MM.1S (cell line): ENCODE measurements around the gene SHISA9.

Experiments used
- DNase-seq: peaks from one replicate; pipeline ENCODE4 v3.0.0-alpha.2; 2015
- H2AFZ ChIP-seq: fragments of 300-600 bp; sonication (generic); 2 replicates; pipeline ENCODE4 v1.6.0; 2016; ENCODE audit warnings: antibody characterized with exemption, low read length
- H3F3A ChIP-seq: fragments of 300-600 bp; sonication (generic); 2 replicates; pipeline ENCODE4 v1.6.1; 2016; ENCODE audit warnings: mild to moderate bottlenecking, antibody characterized with exemption, low read length, moderate library complexity, mixed read lengths; ENCODE audit not compliant: insufficient read depth
- H3K27ac ChIP-seq: fragments of 300-600 bp; sonication (generic); 2 replicates; pipeline ENCODE4 v1.5.1; 2016; ENCODE audit warnings: mild to moderate bottlenecking, low read length
- H3K27me3 ChIP-seq: fragments of 300-600 bp; sonication (generic); replicated peaks from 2 replicates; pipeline ENCODE4 v1.6.0; 2016; ENCODE audit warnings: low read length; ENCODE audit not compliant: insufficient read depth
- H3K36me3 ChIP-seq: fragments of 300-600 bp; sonication (generic); replicated peaks from 2 replicates; pipeline ENCODE4 v1.6.1; 2016; ENCODE audit warnings: mild to moderate bottlenecking, low read length, mixed read lengths; ENCODE audit not compliant: insufficient read depth
- H3K4me1 ChIP-seq: fragments of 300-600 bp; sonication (generic); 2 replicates; pipeline ENCODE4 v1.6.1; 2016; ENCODE audit warnings: low read length, mixed read lengths
- H3K4me2 ChIP-seq: fragments of 300-600 bp; sonication (generic); 2 replicates; pipeline ENCODE4 v1.6.0; 2016; ENCODE audit warnings: low read depth, low read length
- H3K4me3 ChIP-seq: fragments of 300-600 bp; sonication (generic); 2 replicates; pipeline ENCODE4 v1.5.1; 2016; ENCODE audit warnings: low read length, mixed read lengths
- H3K79me2 ChIP-seq: fragments of 300-600 bp; sonication (generic); 2 replicates; pipeline ENCODE4 v1.6.1; 2016; ENCODE audit warnings: mixed run types, low read length, mixed read lengths
- H3K9ac ChIP-seq: fragments of 300-600 bp; sonication (generic); 2 replicates; pipeline ENCODE4 v1.6.1; 2016; ENCODE audit warnings: low read length, mixed read lengths
- H3K9me2 ChIP-seq: fragments of 300-600 bp; sonication (generic); replicated peaks from 2 replicates; pipeline ENCODE4 v1.6.1; 2016; ENCODE audit warnings: mild to moderate bottlenecking, low read length, mixed read lengths; ENCODE audit not compliant: insufficient read depth
- H3K9me3 ChIP-seq: fragments of 300-600 bp; sonication (generic); replicated peaks from 2 replicates; pipeline ENCODE4 v1.6.1; 2016; ENCODE audit warnings: mild to moderate bottlenecking, low read length, mixed read lengths; ENCODE audit not compliant: insufficient read depth
- H4K20me1 ChIP-seq: fragments of 300-600 bp; sonication (generic); 2 replicates; pipeline ENCODE4 v1.6.1; 2016; ENCODE audit warnings: mild to moderate bottlenecking, low read length, moderate library complexity, mixed read lengths; ENCODE audit not compliant: insufficient read depth
- EZH2 ChIP-seq: fragments of 300-600 bp; sonication (generic); optimal IDR thresholded peaks from 2 replicates; pipeline ENCODE3; 2017; ENCODE audit warnings: low read depth, mild to moderate bottlenecking, antibody characterized with exemption, low read length, mixed read lengths
- EZH2phosphoT487 ChIP-seq: fragments of 300-600 bp; sonication (generic); IDR thresholded peaks from 2 replicates; pipeline ENCODE4 v1.6.1; 2018; ENCODE audit warnings: antibody characterized with exemption, low read length
- TF ChIP-seq, protein P1 (sequence below): fragments of 300-600 bp; sonication (generic); IDR thresholded peaks from 2 replicates; pipeline ENCODE4 v1.5.1; 2016; ENCODE audit warnings: antibody characterized with exemption, low read length, mixed read lengths

The SHISA9 gene

GRCh38 chr16:13136901-13137300 lies 235.5 kb downstream of the SHISA9 start:
- H3K9me3 ChIP-seq, result no peaks in the 10 kb centered on the region
- no peak overlapping the region for H3K9ac ChIP-seq
- no peaks in the 10 kb centered on the region for H3K9me2 ChIP-seq
- no peak for DNase-seq
- H3K4me2 ChIP-seq, result no peak overlapping the region
- no peaks in the 10 kb centered on the region for H3K27me3 ChIP-seq
- no peak overlapping the region for H3K27ac ChIP-seq
- no peaks in the 10 kb centered on the region for H3K36me3 ChIP-seq
- H4K20me1 ChIP-seq, result no peaks in the 10 kb centered on the region
- no peaks in the 10 kb centered on the region for H3K4me1 ChIP-seq
- TF ChIP-seq, protein P1, sequence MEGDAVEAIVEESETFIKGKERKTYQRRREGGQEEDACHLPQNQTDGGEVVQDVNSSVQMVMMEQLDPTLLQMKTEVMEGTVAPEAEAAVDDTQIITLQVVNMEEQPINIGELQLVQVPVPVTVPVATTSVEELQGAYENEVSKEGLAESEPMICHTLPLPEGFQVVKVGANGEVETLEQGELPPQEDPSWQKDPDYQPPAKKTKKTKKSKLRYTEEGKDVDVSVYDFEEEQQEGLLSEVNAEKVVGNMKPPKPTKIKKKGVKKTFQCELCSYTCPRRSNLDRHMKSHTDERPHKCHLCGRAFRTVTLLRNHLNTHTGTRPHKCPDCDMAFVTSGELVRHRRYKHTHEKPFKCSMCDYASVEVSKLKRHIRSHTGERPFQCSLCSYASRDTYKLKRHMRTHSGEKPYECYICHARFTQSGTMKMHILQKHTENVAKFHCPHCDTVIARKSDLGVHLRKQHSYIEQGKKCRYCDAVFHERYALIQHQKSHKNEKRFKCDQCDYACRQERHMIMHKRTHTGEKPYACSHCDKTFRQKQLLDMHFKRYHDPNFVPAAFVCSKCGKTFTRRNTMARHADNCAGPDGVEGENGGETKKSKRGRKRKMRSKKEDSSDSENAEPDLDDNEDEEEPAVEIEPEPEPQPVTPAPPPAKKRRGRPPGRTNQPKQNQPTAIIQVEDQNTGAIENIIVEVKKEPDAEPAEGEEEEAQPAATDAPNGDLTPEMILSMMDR, result no peak
- TF ChIP-seq EZH2phosphoT487, result no peak
- no peak for TF ChIP-seq EZH2
- H3K4me3 ChIP-seq, result no peak overlapping the region
- H3F3A ChIP-seq, result no peaks in the 10 kb centered on the region
- H2AFZ ChIP-seq, result no peak overlapping the region
- H3K79me2 ChIP-seq, result no peaks in the 10 kb centered on the region

- Histone ChIP-seq H2AFZ (no peak overlapping the region), H3K9me2 (no peaks in the 10 kb centered on the region), H4K20me1 (no peaks in the 10 kb centered on the region), H3K36me3 (no peaks in the 10 kb centered on the region), H3K9me3 (no peaks in the 10 kb centered on the region), H3K27ac (no peak overlapping the region), H3K4me2 (no peak overlapping the region), H3K79me2 (no peaks in the 10 kb centered on the region), H3K4me1 (no peaks in the 10 kb centered on the region), H3F3A (no peaks in the 10 kb centered on the region), H3K27me3 (no peaks in the 10 kb centered on the region), H3K9ac (no peak overlapping the region), H3K4me3 (no peak overlapping the region)
- DNase-seq, result no peak
- TF ChIP-seq EZH2phosphoT487 (no peak), EZH2 (no peak)
- TF ChIP-seq, protein P1, result no peak
Observed at GRCh38 chr16:13138528-13138927, 237.1 kb downstream of the SHISA9 start.

GRCh38 chr16:13139661-13140241 lies 238.4 kb downstream of the SHISA9 start:
- H3F3A ChIP-seq, result no peaks in the 10 kb centered on the region
- no peaks in the 10 kb centered on the region for H3K36me3 ChIP-seq
- no peak overlapping the region for H3K4me3 ChIP-seq
- H3K27ac ChIP-seq, result no peak overlapping the region
- no peaks in the 10 kb centered on the region for H3K9me3 ChIP-seq
- no peaks in the 10 kb centered on the region for H3K79me2 ChIP-seq
- DNase-seq, result no peak
- H3K9ac ChIP-seq, result no peak overlapping the region
- no peak overlapping the region for H2AFZ ChIP-seq
- H4K20me1 ChIP-seq, result no peaks in the 10 kb centered on the region
- no peak overlapping the region for H3K4me2 ChIP-seq
- H3K4me1 ChIP-seq, result no peaks in the 10 kb centered on the region
- TF ChIP-seq EZH2 (no peak), EZH2phosphoT487 (no peak)
- TF ChIP-seq, protein P1, result no peak
- H3K27me3 ChIP-seq, result no peaks in the 10 kb centered on the region
- H3K9me2 ChIP-seq, result no peaks in the 10 kb centered on the region
